ENCODE data around the gene TBX15.

TBX15 gene

GRCh38 chr1:118982821-118983557 lies 5.2 kb downstream of the TBX15 start:
- Histone ChIP-seq H3K36me3 (ENCODE audit: insufficient read depth) (no peaks in the 10 kb centered on the region), H3K4me1 (ENCODE audit: low read depth, poor library complexity, severe bottlenecking) (no peaks in the 10 kb centered on the region), H2AFZ (ENCODE audit: low read depth) (no peak overlapping the region), H3K4me2 (no peak overlapping the region), H3K4me3 (IDR thresholded peaks at IDR 0.05; ENCODE audit: insufficient read depth, low read depth, low read length) (no peak overlapping the region), H4K20me1 (ENCODE audit: insufficient read depth) (no peaks in the 10 kb centered on the region), H3K27ac (no peak overlapping the region), H3K79me2 (ENCODE audit: insufficient read depth, low read depth) (no peaks in the 10 kb centered on the region), H3K27me3 (ENCODE audit: insufficient read depth, low read depth) (no peaks in the 10 kb centered on the region), H3K9ac (no peak overlapping the region)
- TF ChIP-seq CTCF (conservative IDR thresholded peaks at IDR 0.05; ENCODE audit: low read depth, low read length) = no peak

- H3K27ac ChIP-seq = no peak overlapping the region
- no peaks in the 10 kb centered on the region for H3K79me2 ChIP-seq (ENCODE audit: insufficient read depth, low read depth)
- H2AFZ ChIP-seq (ENCODE audit: low read depth) = no peak overlapping the region
- H3K9ac ChIP-seq = no peak overlapping the region
- no peaks in the 10 kb centered on the region for H3K4me1 ChIP-seq (ENCODE audit: low read depth, poor library complexity, severe bottlenecking)
- H3K27me3 ChIP-seq (ENCODE audit: insufficient read depth, low read depth) = no peaks in the 10 kb centered on the region
- H3K36me3 ChIP-seq (ENCODE audit: insufficient read depth) = no peaks in the 10 kb centered on the region
- H3K4me2 ChIP-seq = no peak overlapping the region
- H4K20me1 ChIP-seq (ENCODE audit: insufficient read depth) = no peaks in the 10 kb centered on the region
- no peak for TF ChIP-seq CTCF (conservative IDR thresholded peaks at IDR 0.05; ENCODE audit: low read depth, low read length)
- no peak overlapping the region for H3K4me3 ChIP-seq (IDR thresholded peaks at IDR 0.05; ENCODE audit: insufficient read depth, low read depth, low read length)
Measured at GRCh38 chr1:118982266-118982665, 5.9 kb downstream of the TBX15 start.

- H3K79me2 ChIP-seq (ENCODE audit: insufficient read depth, low read depth) = no peaks in the 10 kb centered on the region
- H3K27ac ChIP-seq = no peak overlapping the region
- TF ChIP-seq CTCF (conservative IDR thresholded peaks at IDR 0.05; ENCODE audit: low read depth, low read length) = no peak
- H4K20me1 ChIP-seq (ENCODE audit: insufficient read depth) = no peaks in the 10 kb centered on the region
- H3K36me3 ChIP-seq (ENCODE audit: insufficient read depth) = no peaks in the 10 kb centered on the region
- no peak overlapping the region for H3K4me3 ChIP-seq (IDR thresholded peaks at IDR 0.05; ENCODE audit: insufficient read depth, low read depth, low read length)
- no peak overlapping the region for H2AFZ ChIP-seq (ENCODE audit: low read depth)
- H3K4me1 ChIP-seq (ENCODE audit: low read depth, poor library complexity, severe bottlenecking) = no peaks in the 10 kb centered on the region
- H3K9ac ChIP-seq = no peak overlapping the region
- H3K27me3 ChIP-seq (ENCODE audit: insufficient read depth, low read depth) = no peaks in the 10 kb centered on the region
- no peak overlapping the region for H3K4me2 ChIP-seq
Measured at GRCh38 chr1:118981436-118981835, 6.7 kb downstream of the TBX15 start.

GRCh38 chr1:118979754-118980575 lies 8.2 kb downstream of the TBX15 start:
- Histone ChIP-seq H3K4me2 (no peak overlapping the region), H3K9ac (no peak overlapping the region), H3K79me2 (ENCODE audit: insufficient read depth, low read depth) (no peaks in the 10 kb centered on the region), H2AFZ (ENCODE audit: low read depth) (no peak overlapping the region), H3K4me1 (ENCODE audit: low read depth, poor library complexity, severe bottlenecking) (no peaks in the 10 kb centered on the region), H3K27me3 (ENCODE audit: insufficient read depth, low read depth) (no peaks in the 10 kb centered on the region), H3K4me3 (IDR thresholded peaks at IDR 0.05; ENCODE audit: insufficient read depth, low read depth, low read length) (no peak overlapping the region), H3K36me3 (ENCODE audit: insufficient read depth) (no peaks in the 10 kb centered on the region), H3K27ac (no peak overlapping the region), H4K20me1 (ENCODE audit: insufficient read depth) (no peaks in the 10 kb centered on the region)
- TF ChIP-seq CTCF (conservative IDR thresholded peaks at IDR 0.05; ENCODE audit: low read depth, low read length) = no peak

Measured in KMS-11 (cell line).